Endothelial cell of umbilical vein (primary cell): ENCODE results near the gene SPIRE1. TPM values are rescaled to one million over a fixed set of nuclear protein-coding genes. Genes with fewer than 3 reads are reported as not detected.

ENCODE experiments used
- BruUV-seq: library from RNA; stranded (reverse); fragments of 400-500 nt; replicated peaks from 2 replicates; lab custom pipeline; 2021; lab: Mats Ljungman, UMichigan
- CTCF ChIA-PET: fragments of 300-600, 350-600 bp; sonication (Branson Sonifier 250); formaldehyde crosslinking; loops from one replicate; lab custom pipeline; 2021; ENCODE audit warnings: antibody characterized with exemption, inconsistent platforms; lab: Charles Lee
- POLR2A ChIA-PET: fragments of 300-600, 350-600 bp; sonication (Branson Sonifier 250); formaldehyde crosslinking; loops from one replicate; lab custom pipeline; 2021; ENCODE audit warnings: antibody characterized with exemption, inconsistent platforms; lab: Charles Lee
- DNase-seq: peaks from one replicate; pipeline ENCODE4 v3.0.0-alpha.2; 2011; ENCODE audit warnings: low read depth, low spot score
- FAIRE-seq: peaks from 2 replicates; lab custom pipeline; 2011; peaks lifted over from hg19 to GRCh38; lab: Jason Lieb, UNC
- H2AFZ ChIP-seq: 2 replicates; pipeline ENCODE4 v1.6.0; 2012; ENCODE audit warnings: low read depth, low read length, control low read depth, inconsistent platforms
- H3K27ac ChIP-seq: 2 replicates; pipeline ENCODE4 v1.5.1; 2011; ENCODE audit warnings: low read depth, mild to moderate bottlenecking, control low read depth, low read length, moderate library complexity; ENCODE audit not compliant: insufficient read depth
- H3K27me3 ChIP-seq, 2 experiments: 2 replicates each; pipeline versions ENCODE4 v1.6.0 to v1.6.1; 2011; ENCODE audit warnings: low read length in 2 of 2, mixed read lengths in 1 of 2; ENCODE audit not compliant: control insufficient read depth in 2 of 2, insufficient read depth in 2 of 2
- H3K36me3 ChIP-seq, 2 experiments: 2 replicates in 1 of 2; 3 replicates in 1 of 2; pipeline ENCODE4 v1.5.1; 2011; ENCODE audit warnings: low read length in 2 of 2, mild to moderate bottlenecking in 1 of 2, moderate library complexity in 1 of 2; ENCODE audit not compliant: control insufficient read depth in 2 of 2, insufficient read depth in 2 of 2; ENCODE audit errors: extremely low read depth in 1 of 2
- H3K4me1 ChIP-seq: 3 replicates; pipeline ENCODE4 v1.5.1; 2011; ENCODE audit warnings: mild to moderate bottlenecking, low read length; ENCODE audit not compliant: control insufficient read depth, insufficient read depth; ENCODE audit errors: extremely low read depth
- H3K4me2 ChIP-seq: 2 replicates; pipeline ENCODE4 v1.6.1; 2011; ENCODE audit warnings: low read length, control low read depth, mixed read lengths; ENCODE audit not compliant: insufficient read depth
- H3K4me3 ChIP-seq, 3 experiments: fragments of 200-600 bp in 1 of 3; sonication (generic), shearing (Covaris generic) in 1 of 3; replicated peaks in 1 of 3; 2 replicates each; pipeline ENCODE4 v1.5.1; 2011 to 2016; ENCODE audit warnings: control low read depth in 3 of 3, low read length in 3 of 3, mild to moderate bottlenecking in 2 of 3, inconsistent platforms in 1 of 3, low read depth in 1 of 3, moderate library complexity in 1 of 3; ENCODE audit not compliant: insufficient read depth in 1 of 3
- H3K79me2 ChIP-seq: 2 replicates; pipeline ENCODE4 v1.6.0; 2012; ENCODE audit warnings: low read length, inconsistent platforms; ENCODE audit not compliant: control insufficient read depth, insufficient read depth
- H3K9ac ChIP-seq: replicated peaks from 2 replicates; pipeline ENCODE3; 2011; ENCODE audit warnings: low read length, control low read depth; ENCODE audit not compliant: insufficient read depth; ENCODE audit errors: extremely low read depth
- H3K9me1 ChIP-seq: replicated peaks from 3 replicates; pipeline ENCODE4 v1.6.0; 2011; ENCODE audit warnings: mild to moderate bottlenecking, low read length; ENCODE audit not compliant: control insufficient read depth, insufficient read depth; ENCODE audit errors: extremely low read depth
- H3K9me3 ChIP-seq: replicated peaks from 2 replicates; pipeline ENCODE4 v1.5.1; 2012; ENCODE audit warnings: low read length, inconsistent platforms; ENCODE audit not compliant: control insufficient read depth, insufficient read depth
- H4K20me1 ChIP-seq: replicated peaks from 2 replicates; pipeline ENCODE3; 2011; ENCODE audit warnings: mild to moderate bottlenecking, low read length; ENCODE audit not compliant: control insufficient read depth, insufficient read depth; ENCODE audit errors: extremely low read depth
- FOS ChIP-seq: IDR thresholded peaks from 2 replicates; pipeline ENCODE4 v1.6.1; 2011; ENCODE audit warnings: mild to moderate bottlenecking, low read length, moderate library complexity, borderline replicate concordance; ENCODE audit not compliant: insufficient read depth
- JUN ChIP-seq: IDR thresholded peaks from 2 replicates; pipeline ENCODE4 v1.6.1; 2011; ENCODE audit warnings: borderline replicate concordance, low read depth; ENCODE audit not compliant: insufficient read length, insufficient read depth
- MAX ChIP-seq: IDR thresholded peaks from 2 replicates; pipeline ENCODE4 v1.6.1; 2011; ENCODE audit not compliant: insufficient read depth, insufficient read length
- POLR2AphosphoS5 ChIP-seq: IDR thresholded peaks from 2 replicates; pipeline ENCODE4 v1.6.1; 2012; ENCODE audit warnings: low read depth, mild to moderate bottlenecking, control low read depth, low read length, moderate library complexity; ENCODE audit not compliant: insufficient read depth
- dilution Hi-C: fragments of 300-500 bp; cut with MboI; formaldehyde crosslinking; loops from one replicate; pipeline ENCODE4 v1.15.0; 2019; ENCODE audit warnings: low sequenced_read_pairs; ENCODE audit not compliant: extremely low pct_ligation_motif_present
- intact Hi-C: fragments of 100-400 bp; cut with micrococcal nuclease; formaldehyde crosslinking; loops from one replicate; pipeline ENCODE4 v1.10.0; 2022
- polyA plus RNA-seq, 4 experiments: library from polyadenylated mRNA; depleted of rRNA in 3 of 4; stranded (reverse) in 3 of 4; unstranded in 1 of 4; fragments of >200 nt; gene quantifications; 2 replicates each; pipeline versions ENCODE4 v1.2.1 to v1.2.3, GENCODE V29; 2011 to 2012; ENCODE audit warnings: missing spikeins in 1 of 4
- total RNA-seq: library from RNA; stranded (reverse); gene quantifications from 2 replicates; pipeline ENCODE4 v1.2.3, GENCODE V29; 2021

The SPIRE1 gene
- total and polyA plus RNA-seq, 2 donors (not counting 3 experiments of a cell fraction or from before 2014, with no cell fraction given) = 13.1 to 44.0 TPM

- TF ChIP-seq JUN (no peak), MAX (no peak), FOS (no peak), POLR2AphosphoS5 (no peak)
- Histone ChIP-seq H3K9ac (no peak overlapping the region), H3K9me1 (no peaks in the 10 kb centered on the region), H3K79me2 (no peaks in the 10 kb centered on the region), H3K4me2 (no peak overlapping the region), H3K36me3 (peaks cover 2 to 11% of the 10 kb centered on the region in 2 experiments), H3K4me1 (no peaks in the 10 kb centered on the region), H2AFZ (no peak overlapping the region), H3K9me3 (no peaks in the 10 kb centered on the region), H3K27me3 (no peaks in the 10 kb centered on the region), H3K27ac (no peak overlapping the region), H3K4me3 (no peak overlapping the region), H4K20me1 (no peaks in the 10 kb centered on the region)
- intact Hi-C loops (no loop called here), dilution Hi-C loops (no loop called here)
- DNase-seq (no peak), FAIRE-seq (no peak)
- BruUV-seq = no TSS peak
- ChIA-PET CTCF (interaction anchor here (0.8 to 1.4 kb wide), 2 partner anchors 19 to 37 kb away, joined by 3 read pairs; no protein-coding TSS in a partner anchor), POLR2A (no interaction called here)
Measured at GRCh38 chr18:12479982-12480381, 177.9 kb downstream of the SPIRE1 start.

- Histone ChIP-seq H2AFZ (no peak overlapping the region), H3K27me3 (no peaks in the 10 kb centered on the region), H3K4me2 (no peak overlapping the region), H3K9me3 (no peaks in the 10 kb centered on the region), H3K27ac (no peak overlapping the region), H3K4me3 (no peak overlapping the region), H3K36me3 (peaks cover 5 to 11% of the 10 kb centered on the region in 2 experiments), H4K20me1 (no peaks in the 10 kb centered on the region), H3K9me1 (no peaks in the 10 kb centered on the region), H3K79me2 (no peaks in the 10 kb centered on the region), H3K9ac (no peak overlapping the region), H3K4me1 (no peaks in the 10 kb centered on the region)
- no peak for FAIRE-seq
- dilution Hi-C loops = no loop called here
- no peak for DNase-seq
- no peak for TF ChIP-seq MAX
- intact Hi-C loops = no loop called here
- POLR2A ChIA-PET = no interaction called here
- CTCF ChIA-PET = interaction anchor here (0.8 to 1.4 kb wide), 2 partner anchors 18 to 38 kb away, joined by 3 read pairs; no protein-coding TSS in a partner anchor
- BruUV-seq = no TSS peak
Measured at GRCh38 chr18:12479536-12479935, 178.4 kb downstream of the SPIRE1 start.
